Pons (tissue), 1 donor: ENCODE results near the gene ADNP2.

Source experiments
- DNase-seq: peaks from one replicate; pipeline ENCODE4 v3.0.0-alpha.2; 2016; ENCODE audit warnings: low spot score

The ADNP2 gene

GRCh38 chr18:80172056-80172455 lies 63.0 kb downstream of the ADNP2 start:
- no peak for DNase-seq

- no peak for DNase-seq
Measured at GRCh38 chr18:80173060-80173459, 64.0 kb downstream of the ADNP2 start.

GRCh38 chr18:80175451-80176204 lies 66.6 kb downstream of the ADNP2 start:
- DNase-seq = no peak

- DNase-seq = no peak
Measured at GRCh38 chr18:80176334-80177073, 67.4 kb downstream of the ADNP2 start.

GRCh38 chr18:80177128-80177527 lies 68.1 kb downstream of the ADNP2 start:
- no peak for DNase-seq

- no peak for DNase-seq
Measured at GRCh38 chr18:80178935-80179818, 70.1 kb downstream of the ADNP2 start.

- DNase-seq = peak; percentile 27
Measured at GRCh38 chr18:80179857-80180558, 70.9 kb downstream of the ADNP2 start.

GRCh38 chr18:80180778-80181564 lies 71.9 kb downstream of the ADNP2 start:
- no peak for DNase-seq

- DNase-seq = no peak
Measured at GRCh38 chr18:80181642-80182461, 72.8 kb downstream of the ADNP2 start.

- DNase-seq = no peak
Measured at GRCh38 chr18:80182855-80183254, 73.8 kb downstream of the ADNP2 start.

GRCh38 chr18:80183273-80184050 lies 74.4 kb downstream of the ADNP2 start:
- no peak for DNase-seq

- no peak for DNase-seq
Measured at GRCh38 chr18:80184243-80184772, 75.2 kb downstream of the ADNP2 start.

GRCh38 chr18:80185545-80185944 lies 76.5 kb downstream of the ADNP2 start:
- DNase-seq = no peak

- no peak for DNase-seq
Measured at GRCh38 chr18:80187956-80188642, 79.0 kb downstream of the ADNP2 start.

- DNase-seq = no peak
Measured at GRCh38 chr18:80188643-80189530, 79.8 kb downstream of the ADNP2 start.

GRCh38 chr18:80189531-80189865 lies 80.4 kb downstream of the ADNP2 start:
- no peak for DNase-seq
